Measurements from ENCODE around the gene ACCS. TPM values are rescaled to one million over a fixed set of nuclear protein-coding genes. Genes with fewer than 3 reads are reported as not detected.

Gene ACCS
- total RNA-seq, 4 donors from 2014 or later, result 14.4 to 23.2 (median 20.1) TPM

GRCh38 chr11:44082645-44083044, 16.6 kb downstream of the ACCS start:
- no peaks in the 10 kb centered on the region for H3K4me1 ChIP-seq
- no peak overlapping the region for H3K27ac ChIP-seq
- H3K27me3 ChIP-seq, result no peaks in the 10 kb centered on the region
- H3K36me3 ChIP-seq, result peaks cover 0 to 4% of the 10 kb centered on the region in 2 donors
- intact Hi-C loops (cut with DNase I), result no loop called here
- H3K9me3 ChIP-seq, result no peaks in the 10 kb centered on the region
- TF ChIP-seq POLR2A (IDR thresholded peaks at IDR 0.05) (no peak), CTCF (IDR thresholded peaks at IDR 0.05) (no peak)
- 87 to 94% methylated on average over 4 of the region's 4 CpGs for WGBS, 2 donors
- H3K4me3 ChIP-seq (replicated peaks in 1 of 3), result no peak overlapping the region
- no peak for DNase-seq

- Histone ChIP-seq H3K27me3 (no peaks in the 10 kb centered on the region), H3K27ac (no peak overlapping the region), H3K4me3 (replicated peaks in 1 of 3) (no peak overlapping the region), H3K9me3 (no peaks in the 10 kb centered on the region), H3K4me1 (no peaks in the 10 kb centered on the region), H3K36me3 (peaks cover 0 to 4% of the 10 kb centered on the region in 2 donors)
- intact Hi-C loops (cut with DNase I), result no loop called here
- no peak for DNase-seq
- WGBS, 2 donors, result 94% methylated on average over 8 to 10 of the region's 10 CpGs
- TF ChIP-seq CTCF (IDR thresholded peaks at IDR 0.05) (no peak), POLR2A (IDR thresholded peaks at IDR 0.05) (no peak)
Measured at GRCh38 chr11:44083433-44083832, 17.4 kb downstream of the ACCS start.

GRCh38 chr11:44083906-44084305, 17.8 kb downstream of the ACCS start:
- H3K4me3 ChIP-seq (replicated peaks in 1 of 3), result no peak overlapping the region
- H3K9me3 ChIP-seq, result no peaks in the 10 kb centered on the region
- intact Hi-C loops (cut with DNase I), result no loop called here
- TF ChIP-seq CTCF (IDR thresholded peaks at IDR 0.05) (no peak), POLR2A (IDR thresholded peaks at IDR 0.05) (no peak)
- no peak overlapping the region for H3K27ac ChIP-seq
- H3K36me3 ChIP-seq, result peaks cover 0 to 4% of the 10 kb centered on the region in 2 donors
- no peak for DNase-seq
- no peaks in the 10 kb centered on the region for H3K4me1 ChIP-seq
- WGBS, 2 donors, result 80 to 85% methylated on average over 5 of the region's 5 CpGs
- no peaks in the 10 kb centered on the region for H3K27me3 ChIP-seq

GRCh38 chr11:44085330-44085729, 19.3 kb downstream of the ACCS start:
- TF ChIP-seq POLR2A (IDR thresholded peaks at IDR 0.05) (no peak), CTCF (IDR thresholded peaks at IDR 0.05) (no peak)
- intact Hi-C loops (cut with DNase I), result no loop called here
- no peak overlapping the region for H3K27ac ChIP-seq
- H3K4me1 ChIP-seq, result no peaks in the 10 kb centered on the region
- peaks cover 0 to 4% of the 10 kb centered on the region in 2 donors for H3K36me3 ChIP-seq
- no peaks in the 10 kb centered on the region for H3K9me3 ChIP-seq
- 98 to 100% methylated on average over 1 of the region's 1 CpG for WGBS, 2 donors
- DNase-seq, result no peak
- no peaks in the 10 kb centered on the region for H3K27me3 ChIP-seq
- H3K4me3 ChIP-seq (replicated peaks in 1 of 3), result no peak overlapping the region

DNA sequence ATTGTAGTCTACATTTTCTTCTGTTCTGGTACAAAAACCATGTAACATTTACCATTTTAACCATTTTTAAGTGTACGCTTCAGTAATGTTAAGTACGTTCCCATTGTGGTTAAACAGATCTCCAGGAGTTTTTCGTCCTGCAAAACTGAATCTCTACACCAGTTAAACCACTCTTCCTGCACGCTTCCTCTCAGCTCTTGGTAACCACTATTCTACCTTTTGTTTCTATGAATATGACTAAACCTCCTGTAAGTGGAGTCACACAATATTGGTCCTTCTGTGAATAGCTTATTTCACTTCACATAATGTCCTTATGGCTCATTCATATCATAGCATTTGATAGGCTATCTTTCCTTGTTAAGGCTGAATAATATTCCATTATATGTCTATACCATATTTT, 22.3 kb downstream of the ACCS start:
- WGBS, 2 donors, result 92 to 94% methylated on average over 4 of the region's 4 CpGs
- Histone ChIP-seq H3K27ac (no peak overlapping the region), H3K4me1 (no peaks in the 10 kb centered on the region), H3K27me3 (no peaks in the 10 kb centered on the region), H3K36me3 (peaks cover 0 to under 1% of the 10 kb centered on the region in 2 donors), H3K9me3 (no peaks in the 10 kb centered on the region), H3K4me3 (replicated peaks in 1 of 3) (no peak overlapping the region)
- no peak for DNase-seq
- no peak for TF ChIP-seq POLR2A (IDR thresholded peaks at IDR 0.05)
- no peak for TF ChIP-seq CTCF (IDR thresholded peaks at IDR 0.05)
- intact Hi-C loops (cut with DNase I), result no loop called here
